Upper lobe of left lung (tissue), 6 donors: ENCODE data around the gene TNRC6C. TPM values are rescaled to one million over a fixed set of nuclear protein-coding genes. Genes with fewer than 3 reads are reported as not detected.

Source experiments
- ATAC-seq, 2 donors: fragments of 200-7000 bp; cut with Tn5 transposase; one replicate each; pipeline ENCODE4 v1.9.1; 2022; ENCODE audit warnings: mild to moderate bottlenecking in 2 of 2, moderate library complexity in 2 of 2; ENCODE audit not compliant: low FRiP score in 2 of 2
- DNase-seq, 2 donors: peaks; one replicate each; pipeline ENCODE4 v3.0.0-alpha.2; 2019 to 2020
- H3K27ac ChIP-seq, 4 donors: fragments of 200-600 bp; sonication (generic); one replicate each; pipeline ENCODE4 v1.5.1; 2016 to 2019
- H3K27me3 ChIP-seq, 4 donors: fragments of 200-600 bp; sonication (generic); one replicate each; pipeline ENCODE4 v1.5.1; 2017 to 2019
- H3K36me3 ChIP-seq, 4 donors: fragments of 200-600 bp; sonication (generic); one replicate each; pipeline ENCODE4 v1.5.1; 2016 to 2019
- H3K4me1 ChIP-seq, 4 donors: fragments of 200-600 bp; sonication (generic); one replicate each; pipeline ENCODE4 v1.5.1; 2018 to 2019
- H3K4me3 ChIP-seq, 4 donors: fragments of 200-600 bp; sonication (generic); one replicate each; pipeline ENCODE4 v1.5.1; 2017 to 2019; ENCODE audit warnings: mild to moderate bottlenecking in 2 of 4, moderate library complexity in 1 of 4
- H3K9me3 ChIP-seq, 4 donors: fragments of 200-600 bp; sonication (generic); one replicate each; pipeline ENCODE4 v1.5.1; 2018 to 2019
- CTCF ChIP-seq, 6 experiments: fragments of 450-650 bp in 4 of 6; fragments of 200-600 bp in 2 of 6; sonication (generic) in 2 of 6; IDR thresholded peaks; one replicate each; pipeline ENCODE4 v1.5.1; 2016 to 2019; ENCODE audit warnings: antibody characterized with exemption in 6 of 6
- EP300 ChIP-seq, 4 donors: sonication (generic); formaldehyde crosslinking; IDR thresholded peaks; one replicate each; pipeline ENCODE4 v1.5.1; 2017; ENCODE audit warnings: antibody characterized with exemption in 4 of 4, control low read depth in 2 of 4
- POLR2A ChIP-seq, 4 donors: fragments of 450-650 bp; IDR thresholded peaks; one replicate each; pipeline ENCODE4 v1.5.1; 2016 to 2017; ENCODE audit warnings: antibody characterized with exemption in 4 of 4, mild to moderate bottlenecking in 2 of 4
- POLR2AphosphoS5 ChIP-seq, 2 donors: sonication (generic); formaldehyde crosslinking; IDR thresholded peaks; one replicate each; pipeline ENCODE4 v1.5.1; 2017; ENCODE audit warnings: antibody characterized with exemption in 2 of 2
- WGBS, 2 donors: methylation state at CpG; one replicate each; pipeline ENCODE4 v1.1.5; 2017 to 2018; 5-methylcytosine and 5-hydroxymethylcytosine counted together
- total RNA-seq, 6 donors: library from RNA; depleted of rRNA in 4 of 6; stranded (reverse); fragments of >200 nt in 4 of 6; gene quantifications; one replicate each; pipeline versions ENCODE4 v1.1.0 to v1.2.1, GENCODE V29; 2016 to 2021
- donor health status: DM: no; HTN: no; CAD: no; lungs with moderate emphysema.
- donor health status: DM: no; HTN: yes; CAD: no; lungs with severe emphysema.

TNRC6C gene
- total RNA-seq, 6 donors from 2014 or later = 8.7 to 38.8 (median 14.7) TPM

- Histone ChIP-seq H3K4me1 (peaks cover 0 to 35% (median 19%) of the 10 kb centered on the region in 4 donors), H3K4me3 (no peak overlapping the region), H3K27ac (no peak overlapping the region), H3K36me3 (peaks cover 7 to 70% (median 53%) of the 10 kb centered on the region in 4 donors), H3K27me3 (no peaks in the 10 kb centered on the region), H3K9me3 (no peaks in the 10 kb centered on the region)
- 83 to 93% methylated on average over 1 to 11 of the region's 14 CpGs for WGBS, 2 donors
- DNase-seq (no peak), ATAC-seq (no peak)
- no peak for TF ChIP-seq EP300 (IDR thresholded peaks at IDR 0.05)
- no peak for TF ChIP-seq POLR2AphosphoS5 (IDR thresholded peaks at IDR 0.05)
- TF ChIP-seq CTCF (IDR thresholded peaks at IDR 0.05) = no peak
- no peak for TF ChIP-seq POLR2A (IDR thresholded peaks at IDR 0.05)
Observed at GRCh38 chr17:78118801-78119241, 160.3 kb downstream of the TNRC6C start.

GRCh38 chr17:78120537-78120936, 162.0 kb downstream of the TNRC6C start:
- no peak for ATAC-seq
- Histone ChIP-seq H3K27ac (no peak overlapping the region), H3K4me1 (peaks cover 10 to 41% (median 27%) of the 10 kb centered on the region in 4 donors), H3K9me3 (no peaks in the 10 kb centered on the region), H3K4me3 (no peak overlapping the region), H3K36me3 (peaks cover 17 to 78% (median 65%) of the 10 kb centered on the region in 4 donors), H3K27me3 (no peaks in the 10 kb centered on the region)
- no peak for DNase-seq
- TF ChIP-seq POLR2A (IDR thresholded peaks at IDR 0.05) (no peak), EP300 (IDR thresholded peaks at IDR 0.05) (no peak), POLR2AphosphoS5 (IDR thresholded peaks at IDR 0.05) (no peak), CTCF (IDR thresholded peaks at IDR 0.05) (no peak)
- 88 to 100% methylated on average over 6 to 13 of the region's 13 CpGs for WGBS, 2 donors

GRCh38 chr17:78120971-78121800, 162.7 kb downstream of the TNRC6C start:
- Histone ChIP-seq H3K36me3 (peaks cover 17 to 84% (median 69%) of the 10 kb centered on the region in 4 donors), H3K27ac (peak overlapping the region in 2 of 4 donors; percentile 44 to 56), H3K27me3 (no peaks in the 10 kb centered on the region), H3K4me3 (peak overlapping the region in 1 of 4 donors; percentile 4), H3K4me1 (peaks cover 16 to 47% (median 33%) of the 10 kb centered on the region in 4 donors), H3K9me3 (no peaks in the 10 kb centered on the region)
- ATAC-seq (no peak), DNase-seq (peak; percentile 23 to 84)
- WGBS, 2 donors = 62 to 82% methylated on average over 8 to 35 of the region's 35 CpGs
- TF ChIP-seq POLR2A (IDR thresholded peaks at IDR 0.05) (no peak), POLR2AphosphoS5 (IDR thresholded peaks at IDR 0.05) (no peak), CTCF (IDR thresholded peaks at IDR 0.05) (no peak), EP300 (IDR thresholded peaks at IDR 0.05) (no peak)

- TF ChIP-seq CTCF (IDR thresholded peaks at IDR 0.05) = no peak
- TF ChIP-seq POLR2AphosphoS5 (IDR thresholded peaks at IDR 0.05) = no peak
- TF ChIP-seq POLR2A (IDR thresholded peaks at IDR 0.05) = no peak
- no peak for TF ChIP-seq EP300 (IDR thresholded peaks at IDR 0.05)
- Histone ChIP-seq H3K9me3 (no peaks in the 10 kb centered on the region), H3K27ac (peak overlapping the region in 2 of 4 donors; percentile 44 to 56), H3K4me3 (peak overlapping the region in 1 of 4 donors; percentile 4), H3K27me3 (no peaks in the 10 kb centered on the region), H3K4me1 (peaks cover 22 to 54% (median 39%) of the 10 kb centered on the region in 4 donors), H3K36me3 (peaks cover 17 to 83% (median 69%) of the 10 kb centered on the region in 4 donors)
- no peak for ATAC-seq
- WGBS, 2 donors = 60 to 79% methylated on average over 1 to 9 of the region's 11 CpGs
- no peak for DNase-seq
Observed at GRCh38 chr17:78121801-78122215, 163.3 kb downstream of the TNRC6C start.
